MCF 10A (cell line): ENCODE results near the gene CCDC201. TPM values are rescaled to one million over a fixed set of nuclear protein-coding genes. Genes with fewer than 3 reads are reported as not detected.
"Not testable (repeated sequence)": the region's sequence is repeated elsewhere in the genome, so short reads cannot be mapped to it uniquely, and the experiment has no call there.

ENCODE experiments used
- BruUV-seq: library from RNA; stranded (reverse); fragments of 400-500 nt; replicated peaks from 2 replicates; lab custom pipeline; 2021; lab: Mats Ljungman, UMichigan
- CTCF ChIA-PET: fragments of 300-600 bp; sonication (Branson Sonifier 250); formaldehyde crosslinking; extraction: SDS; loops from one replicate; lab custom pipeline; 2021; ENCODE audit warnings: antibody characterized with exemption, inconsistent platforms; lab: Yijun Ruan, JAX
- POLR2A ChIA-PET: fragments of 300-600, 350-650 bp; sonication (Branson Sonifier 250); formaldehyde crosslinking; extraction: SDS; loops from one replicate; lab custom pipeline; 2020; ENCODE audit warnings: antibody characterized with exemption, inconsistent platforms; lab: Yijun Ruan, JAX
- DNase-seq: peaks from one replicate; pipeline ENCODE4 v3.0.0-alpha.2; 2018; ENCODE audit not compliant: unreplicated experiment
- H3K27ac Mint-ChIP-seq: one replicate; pipeline ENCODE4 v1.8.0; 2022; ENCODE audit warnings: mild to moderate bottlenecking, low read depth, mixed read lengths; ENCODE audit not compliant: unreplicated experiment
- H3K27me3 Mint-ChIP-seq: one replicate; pipeline ENCODE4 v1.8.0; 2022; ENCODE audit warnings: mixed read lengths; ENCODE audit not compliant: insufficient read depth, unreplicated experiment
- H3K36me3 Mint-ChIP-seq: one replicate; pipeline ENCODE4 v1.8.0; 2022; ENCODE audit warnings: mild to moderate bottlenecking, moderate library complexity, mixed read lengths; ENCODE audit not compliant: insufficient read depth, unreplicated experiment
- H3K4me1 Mint-ChIP-seq: one replicate; pipeline ENCODE4 v1.8.0; 2022; ENCODE audit warnings: mixed read lengths; ENCODE audit not compliant: insufficient read depth, unreplicated experiment
- H3K4me3 Mint-ChIP-seq: one replicate; pipeline ENCODE4 v1.8.0; 2022; ENCODE audit warnings: mild to moderate bottlenecking, moderate library complexity, mixed read lengths; ENCODE audit not compliant: unreplicated experiment
- H3K9me3 Mint-ChIP-seq: one replicate; pipeline ENCODE4 v1.8.0; 2022; ENCODE audit warnings: mixed read lengths; ENCODE audit not compliant: unreplicated experiment
- intact Hi-C: fragments of 100-400 bp; cut with micrococcal nuclease; formaldehyde crosslinking; loops from 2 replicates; pipeline ENCODE4 v1.14.1; 2022
- total RNA-seq: library from RNA; stranded (reverse); gene quantifications from 2 replicates; pipeline ENCODE4 v1.2.3, GENCODE V29; 2022

CCDC201 gene
- total RNA-seq, 1 experiment from 2014 or later: not detected

GRCh38 chr7:45846536-45846935 lies 26.3 kb downstream of the CCDC201 start:
- H3K9me3 Mint-ChIP-seq, POLR2A ChIA-PET, CTCF ChIA-PET, H3K27ac Mint-ChIP-seq, intact Hi-C loops, H3K27me3 Mint-ChIP-seq, H3K36me3 Mint-ChIP-seq, H3K4me3 Mint-ChIP-seq, BruUV-seq, H3K4me1 Mint-ChIP-seq, DNase-seq: not testable (repeated sequence)

DNA sequence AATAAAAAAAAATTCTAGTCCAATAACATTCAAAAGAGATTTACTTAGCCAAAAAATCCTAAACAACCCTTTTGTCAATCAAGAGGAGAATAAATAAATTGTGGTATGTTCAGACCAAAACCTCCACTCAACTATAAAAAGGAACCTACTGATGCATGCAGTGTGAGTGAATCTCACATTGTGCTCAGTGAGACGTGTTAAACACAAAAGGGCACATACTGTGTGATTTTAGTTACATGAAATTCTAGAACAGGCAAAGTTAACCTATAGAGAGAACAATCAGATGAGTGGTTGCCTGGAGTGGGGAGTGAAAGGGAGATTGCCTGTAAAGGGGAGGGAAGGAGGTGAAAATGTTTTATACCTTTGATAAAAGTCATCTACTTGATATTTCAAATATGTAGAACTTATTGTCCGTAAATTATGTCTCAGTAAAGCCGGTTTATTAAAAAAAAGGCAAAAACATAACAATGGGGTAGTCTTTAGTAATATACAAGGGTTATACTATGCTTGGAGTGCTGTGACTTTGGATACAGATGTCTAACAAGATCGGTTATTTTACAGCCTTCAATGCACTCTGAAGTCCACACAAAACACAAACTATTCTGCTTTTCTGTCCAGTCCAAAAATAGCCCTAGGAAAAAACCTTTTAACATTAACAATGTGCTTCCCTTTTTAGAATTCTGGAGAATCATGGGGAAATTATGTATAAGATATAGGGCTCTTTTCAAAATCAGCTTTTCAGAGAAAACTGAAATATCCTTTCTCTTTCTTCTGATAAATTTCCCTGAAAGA lies 30.8 kb downstream of the CCDC201 start:
- H3K9me3 Mint-ChIP-seq, DNase-seq, BruUV-seq, H3K36me3 Mint-ChIP-seq, H3K27me3 Mint-ChIP-seq, H3K4me1 Mint-ChIP-seq, H3K4me3 Mint-ChIP-seq, POLR2A ChIA-PET, CTCF ChIA-PET, H3K27ac Mint-ChIP-seq, intact Hi-C loops: not testable (repeated sequence)

DNA sequence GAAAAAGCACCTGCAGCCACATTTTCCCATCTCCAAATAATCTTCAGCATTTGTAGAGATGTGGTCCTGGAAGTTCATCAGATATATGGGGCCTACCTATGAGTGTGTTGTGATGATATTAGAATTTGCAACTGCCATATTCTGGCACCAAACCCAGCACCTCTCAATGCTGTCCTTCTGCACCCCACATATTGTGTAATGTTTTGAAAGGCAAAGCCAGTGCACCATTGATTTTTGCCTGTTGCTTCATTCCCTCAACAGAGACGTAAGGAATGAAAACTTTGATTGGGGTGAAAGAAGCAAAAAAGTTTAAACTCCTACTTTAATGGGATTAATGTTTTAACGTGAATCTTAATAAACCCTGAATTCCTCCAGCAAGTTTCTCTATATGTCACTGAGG lies 34.0 kb downstream of the CCDC201 start:
- CTCF ChIA-PET, H3K27me3 Mint-ChIP-seq, H3K27ac Mint-ChIP-seq, BruUV-seq, H3K36me3 Mint-ChIP-seq, DNase-seq, intact Hi-C loops, H3K4me1 Mint-ChIP-seq, POLR2A ChIA-PET, H3K4me3 Mint-ChIP-seq, H3K9me3 Mint-ChIP-seq: not testable (repeated sequence)

- BruUV-seq, POLR2A ChIA-PET, intact Hi-C loops: not testable (repeated sequence)
Observed at GRCh38 chr7:45832433-45833177, 40.3 kb downstream of the CCDC201 start.

GRCh38 chr7:45829846-45830245 lies 43.0 kb downstream of the CCDC201 start:
- H3K27ac Mint-ChIP-seq, intact Hi-C loops, POLR2A ChIA-PET, H3K4me3 Mint-ChIP-seq, H3K27me3 Mint-ChIP-seq, BruUV-seq, DNase-seq, CTCF ChIA-PET, H3K36me3 Mint-ChIP-seq, H3K4me1 Mint-ChIP-seq, H3K9me3 Mint-ChIP-seq: not testable (repeated sequence)

More at GRCh38 chr7:45832433-45833177, 40.3 kb downstream of the CCDC201 start:
- H3K27me3 Mint-ChIP-seq, H3K27ac Mint-ChIP-seq, H3K36me3 Mint-ChIP-seq, H3K4me3 Mint-ChIP-seq, H3K4me1 Mint-ChIP-seq, DNase-seq, CTCF ChIA-PET, H3K9me3 Mint-ChIP-seq: not testable (repeated sequence)

DNA sequence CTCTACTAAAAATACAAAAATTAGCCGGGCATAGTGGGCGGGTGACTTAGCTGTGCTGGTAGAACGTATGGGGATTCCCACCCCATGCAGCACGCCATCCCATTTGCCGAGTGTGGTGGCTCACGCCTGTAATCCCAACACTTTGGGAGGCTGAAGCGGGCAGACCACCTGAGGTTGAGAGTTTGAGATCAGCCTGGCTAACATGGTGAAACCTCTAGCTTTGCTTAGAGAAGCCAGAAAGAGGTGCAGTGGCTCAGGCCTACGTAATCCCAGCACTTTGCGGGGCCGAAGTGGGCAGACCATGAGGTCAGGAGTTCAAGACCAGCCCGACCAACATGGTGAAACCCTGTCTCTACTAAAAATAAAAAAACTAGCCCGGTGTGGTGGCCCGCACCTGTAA lies 45.2 kb downstream of the CCDC201 start:
- CTCF ChIA-PET: interaction anchor here (0.6 kb wide), 1 partner anchor 1076 kb away, joined by 3 read pairs; no protein-coding TSS in a partner anchor
- H3K27me3 Mint-ChIP-seq, H3K4me1 Mint-ChIP-seq, POLR2A ChIA-PET, H3K36me3 Mint-ChIP-seq, H3K27ac Mint-ChIP-seq, BruUV-seq, DNase-seq, H3K4me3 Mint-ChIP-seq, H3K9me3 Mint-ChIP-seq, intact Hi-C loops: not testable (repeated sequence)

DNA sequence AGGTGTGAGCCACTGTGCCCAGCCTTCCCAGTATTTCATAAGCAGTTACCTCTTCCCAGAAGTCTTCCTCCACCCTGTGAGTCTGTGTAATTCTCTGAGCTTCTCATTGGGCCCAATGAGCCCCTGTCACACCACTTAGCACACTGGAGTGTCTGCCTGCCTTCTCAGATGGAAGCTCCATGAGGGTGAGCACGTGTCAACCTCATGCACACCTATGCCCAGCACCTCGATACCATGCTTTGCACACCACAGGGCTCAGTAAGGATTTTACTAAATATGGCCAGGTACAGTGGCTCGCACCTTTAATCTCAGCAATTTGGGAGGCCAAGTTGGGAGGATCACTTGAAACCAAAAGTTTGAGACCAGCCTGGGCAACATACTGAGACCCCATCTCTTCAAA lies 46.3 kb downstream of the CCDC201 start:
- H3K4me1 Mint-ChIP-seq, H3K27ac Mint-ChIP-seq, BruUV-seq, DNase-seq, H3K36me3 Mint-ChIP-seq, intact Hi-C loops, H3K27me3 Mint-ChIP-seq, POLR2A ChIA-PET, CTCF ChIA-PET, H3K4me3 Mint-ChIP-seq, H3K9me3 Mint-ChIP-seq: not testable (repeated sequence)

- H3K27me3 Mint-ChIP-seq, BruUV-seq, H3K4me3 Mint-ChIP-seq, intact Hi-C loops, H3K27ac Mint-ChIP-seq, H3K9me3 Mint-ChIP-seq, H3K36me3 Mint-ChIP-seq, CTCF ChIA-PET, H3K4me1 Mint-ChIP-seq, POLR2A ChIA-PET, DNase-seq: not testable (repeated sequence)
Observed at GRCh38 chr7:45818763-45819162, 54.1 kb downstream of the CCDC201 start.

- H3K4me3 Mint-ChIP-seq, H3K4me1 Mint-ChIP-seq, BruUV-seq, H3K36me3 Mint-ChIP-seq, CTCF ChIA-PET, DNase-seq, POLR2A ChIA-PET, H3K9me3 Mint-ChIP-seq, intact Hi-C loops, H3K27me3 Mint-ChIP-seq, H3K27ac Mint-ChIP-seq: not testable (repeated sequence)
Observed at GRCh38 chr7:45817913-45818312, 55.0 kb downstream of the CCDC201 start.
